Ovary (tissue), 3 donors: ENCODE data around the gene BAZ1A.

Source experiments
- CTCF ChIP-seq, 3 donors: fragments of 450-650 bp in 2 of 3; fragments of 200-600 bp in 1 of 3; IDR thresholded peaks; one replicate each; pipeline versions ENCODE4 v1.5.1 to v1.8.0; 2016 to 2022; ENCODE audit warnings: antibody characterized with exemption in 3 of 3, mild to moderate bottlenecking in 1 of 3
- EP300 ChIP-seq: sonication (generic); formaldehyde crosslinking; IDR thresholded peaks from one replicate; pipeline ENCODE4 v1.6.1; 2017; ENCODE audit warnings: antibody characterized with exemption
- POLR2A ChIP-seq: fragments of 450-650 bp; IDR thresholded peaks from one replicate; pipeline ENCODE4 v1.6.1; 2017; ENCODE audit warnings: antibody characterized with exemption, mild to moderate bottlenecking, moderate library complexity
- donor health status: DM: no; HTN: no; CAD: no.

GRCh38 chr14:34858765-34859164, 16.4 kb downstream of the BAZ1A start:
- no peak for TF ChIP-seq CTCF (IDR thresholded peaks at IDR 0.05)
- TF ChIP-seq POLR2A, result no peak
- no peak for TF ChIP-seq EP300
